GM18511 (cell line): Measurements from ENCODE around the gene P2RY6.

Source experiments
- ATAC-seq: cut with Tn5 transposase; IDR thresholded peaks from one replicate; pipeline ENCODE4 v1.9.1; 2021; ENCODE audit warnings: mild to moderate bottlenecking, moderate library complexity; ENCODE audit not compliant: unreplicated experiment

The P2RY6 gene

DNA sequence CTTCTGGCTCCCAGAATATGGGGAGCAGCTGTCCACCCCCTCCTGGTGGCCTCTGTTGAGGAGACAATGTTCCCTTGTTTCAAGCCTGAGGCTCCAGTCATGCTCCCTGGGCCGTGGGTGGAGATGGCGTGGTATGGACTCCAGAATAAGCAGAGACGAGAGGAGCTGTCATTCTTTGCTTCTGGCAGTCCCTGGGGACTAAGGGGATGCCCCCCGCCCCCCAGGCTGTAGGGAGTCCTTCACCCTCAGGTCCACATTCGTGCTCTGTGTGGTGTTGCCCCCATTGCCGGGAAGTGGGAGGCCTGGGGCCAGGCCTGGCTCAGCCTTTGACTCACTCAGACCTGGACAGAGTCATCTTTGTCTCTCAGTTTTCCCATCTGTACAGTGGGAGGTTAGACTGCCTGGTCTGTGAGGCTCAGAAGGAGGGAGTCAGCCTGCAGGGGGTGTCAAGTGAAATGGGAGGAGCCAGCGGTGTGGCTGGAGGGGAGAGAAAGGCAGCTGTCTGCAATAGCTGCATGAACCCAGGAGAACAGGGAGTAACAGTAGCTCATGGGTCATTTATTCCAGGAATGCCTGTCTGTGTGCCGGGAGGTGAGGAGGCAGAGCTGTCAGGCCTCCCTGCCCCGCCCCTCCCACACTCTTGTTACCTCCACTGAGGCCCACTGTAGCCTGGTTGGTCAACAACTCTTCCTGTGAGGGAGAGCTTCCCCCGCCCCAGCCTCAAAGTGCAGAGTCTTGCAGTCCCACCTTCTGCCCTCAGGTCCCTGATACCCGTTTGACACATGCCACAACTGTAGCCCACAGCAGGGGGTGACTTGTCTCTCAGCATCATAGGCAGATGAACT is 42.2 kb downstream of the P2RY6 start:
- no peak for ATAC-seq

DNA sequence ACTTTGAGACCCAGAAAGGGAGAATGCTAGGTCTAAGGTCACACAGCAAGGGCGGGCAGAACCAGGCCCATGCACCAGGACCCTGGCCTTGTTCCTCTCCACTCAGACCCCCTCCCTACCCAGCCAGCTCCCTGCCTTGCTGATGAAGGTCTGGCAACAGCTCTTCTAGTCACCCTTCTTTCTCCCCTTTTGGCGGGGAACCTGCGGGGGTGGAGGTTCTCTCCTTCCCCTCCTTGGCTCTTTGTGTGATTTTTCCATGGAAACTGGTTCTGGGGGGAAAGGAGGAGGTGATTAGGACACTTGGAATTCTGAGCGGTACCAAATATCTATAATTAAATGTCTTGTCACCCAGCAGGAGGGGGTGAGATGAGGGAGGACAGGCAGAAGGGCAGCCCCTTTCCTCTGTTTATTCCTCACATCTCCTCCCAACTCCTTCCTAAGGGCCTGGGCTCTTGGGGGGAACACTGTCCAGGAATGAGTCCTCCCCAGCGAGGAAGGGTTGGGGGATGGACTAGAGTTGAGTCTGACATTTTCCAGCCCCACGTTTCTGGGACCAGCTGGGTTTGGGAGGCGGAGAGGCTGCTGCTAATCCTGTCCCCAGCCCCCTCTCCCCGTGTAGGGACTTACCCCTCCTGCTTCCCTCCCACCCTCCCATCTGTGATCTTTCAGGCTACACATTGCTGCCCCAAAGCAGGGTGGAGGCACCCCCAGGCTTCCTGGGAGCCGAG is 43.3 kb downstream of the P2RY6 start:
- no peak for ATAC-seq

DNA sequence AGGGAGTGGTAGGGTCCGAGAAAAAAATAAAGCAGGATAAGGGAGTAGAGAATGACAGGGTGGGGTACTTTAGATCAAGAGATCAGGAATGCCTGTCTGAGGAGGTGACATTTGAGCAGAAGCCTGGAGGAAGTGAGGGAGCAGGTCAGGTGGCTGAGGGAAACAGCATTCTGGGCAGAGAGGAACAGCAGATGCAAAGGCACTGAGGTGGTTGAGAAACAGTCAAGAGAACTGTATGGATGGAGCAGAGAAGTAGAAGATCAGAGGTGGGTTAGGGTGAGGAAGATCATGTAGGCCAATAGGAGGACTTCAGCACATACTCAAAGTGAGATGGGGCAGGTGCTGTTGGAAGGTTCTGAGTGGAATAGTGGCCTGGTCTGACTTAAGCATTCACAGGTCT is 44.3 kb downstream of the P2RY6 start:
- no peak for ATAC-seq

DNA sequence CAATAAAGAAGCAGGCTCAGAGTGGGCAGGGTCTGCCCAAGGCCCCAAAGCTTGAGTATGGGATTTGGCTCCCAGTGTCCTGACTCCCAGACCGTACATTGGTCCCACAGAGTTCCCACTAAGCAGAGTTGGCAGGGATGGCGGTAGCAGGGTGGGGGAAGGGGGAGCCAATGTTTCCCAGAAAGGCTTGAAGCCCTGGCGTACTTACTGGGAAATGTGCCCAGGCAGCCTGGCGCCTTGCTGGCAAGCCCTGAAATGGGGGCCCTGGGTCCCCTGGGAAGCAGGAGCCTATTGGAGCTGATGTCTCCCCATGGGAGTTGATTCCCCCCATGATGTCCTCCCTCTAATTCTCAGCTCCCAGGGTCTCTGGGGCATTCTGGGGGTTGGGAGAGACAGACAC is 45.2 kb downstream of the P2RY6 start:
- ATAC-seq, result no peak

DNA sequence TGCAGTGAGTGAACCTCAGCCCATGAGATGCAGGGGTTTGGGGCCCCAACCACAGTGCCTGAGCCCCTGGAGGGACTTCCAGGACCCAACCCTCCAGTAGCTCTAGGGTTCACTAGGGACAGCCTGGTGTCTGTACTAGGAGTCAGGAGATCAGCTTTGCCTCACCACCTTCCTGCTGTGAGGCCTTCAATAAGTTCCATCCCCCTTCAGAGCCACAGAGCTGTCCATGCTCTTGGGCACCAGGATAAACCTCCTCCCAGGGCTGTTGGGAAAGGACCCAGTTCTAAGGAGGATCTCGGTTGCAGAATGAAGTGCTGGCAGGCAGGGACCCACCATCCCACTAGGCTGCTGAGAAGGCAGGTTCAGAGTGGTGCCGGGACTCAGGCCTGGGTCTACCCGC is 45.7 kb downstream of the P2RY6 start:
- ATAC-seq, result no peak

DNA sequence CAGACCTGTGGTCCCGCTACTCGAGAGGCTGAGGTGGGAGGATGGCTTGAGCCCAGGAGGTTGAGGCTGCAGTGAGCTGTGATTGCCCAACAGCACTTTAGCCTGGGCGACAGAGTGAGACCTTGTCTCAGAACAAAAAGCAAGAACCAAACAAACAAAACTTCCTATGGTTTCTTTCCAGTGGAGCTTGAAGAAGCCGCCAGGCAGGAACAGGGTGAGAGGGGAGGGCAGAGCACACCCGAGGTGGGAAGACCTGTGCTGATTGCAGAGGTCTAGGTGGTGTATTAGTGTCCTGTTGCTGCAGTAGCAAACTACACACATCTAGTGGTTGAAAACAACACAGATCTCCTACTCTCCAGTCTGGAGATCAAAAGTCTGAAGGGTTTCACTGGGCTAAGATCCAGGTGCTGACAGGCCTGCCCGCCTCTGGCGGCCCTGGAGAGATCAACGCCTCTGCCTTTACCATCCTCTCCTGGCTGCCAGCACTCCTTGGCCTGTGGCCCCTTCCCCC is 46.4 kb downstream of the P2RY6 start:
- ATAC-seq, result no peak

DNA sequence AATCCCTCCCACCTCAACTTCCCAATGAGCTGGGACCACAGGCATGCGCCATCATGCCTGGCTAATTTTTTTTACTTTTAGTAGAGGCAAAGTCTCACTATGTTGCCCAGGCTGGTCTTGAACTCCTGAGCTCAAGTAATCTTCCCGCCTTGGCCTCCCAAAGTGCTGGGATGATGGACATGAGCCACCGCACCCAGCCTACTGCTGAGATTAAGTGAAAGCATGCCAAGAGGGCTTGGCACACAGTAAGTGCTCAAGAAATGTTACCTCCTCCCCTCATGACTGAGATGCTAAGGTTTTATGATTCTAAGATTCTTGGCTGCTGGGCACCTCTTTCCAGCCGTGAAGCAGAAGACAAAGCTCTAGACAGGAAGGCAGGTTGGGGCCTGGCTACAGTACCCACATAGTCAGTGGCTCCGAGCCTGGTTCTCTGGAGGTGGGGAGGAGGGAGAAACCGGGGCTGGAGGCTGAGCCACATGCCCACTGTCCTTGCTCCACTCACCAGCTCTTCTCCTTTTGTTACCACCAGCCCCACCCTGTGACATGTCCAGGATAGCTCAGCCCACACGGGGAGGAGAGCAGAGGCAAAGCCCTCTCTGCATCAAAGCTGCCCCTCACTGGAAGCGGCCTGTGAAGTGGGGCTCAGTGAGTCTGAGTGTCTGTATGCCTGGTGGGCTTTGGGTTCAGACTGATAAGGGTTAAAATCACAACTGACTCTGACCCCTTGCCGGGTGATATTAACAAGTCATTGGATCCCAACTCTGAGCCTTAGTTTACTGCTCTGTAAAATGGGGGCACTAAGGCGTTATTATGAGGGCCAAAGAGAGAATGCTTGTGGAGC is 48.8 kb downstream of the P2RY6 start:
- no peak for ATAC-seq

DNA sequence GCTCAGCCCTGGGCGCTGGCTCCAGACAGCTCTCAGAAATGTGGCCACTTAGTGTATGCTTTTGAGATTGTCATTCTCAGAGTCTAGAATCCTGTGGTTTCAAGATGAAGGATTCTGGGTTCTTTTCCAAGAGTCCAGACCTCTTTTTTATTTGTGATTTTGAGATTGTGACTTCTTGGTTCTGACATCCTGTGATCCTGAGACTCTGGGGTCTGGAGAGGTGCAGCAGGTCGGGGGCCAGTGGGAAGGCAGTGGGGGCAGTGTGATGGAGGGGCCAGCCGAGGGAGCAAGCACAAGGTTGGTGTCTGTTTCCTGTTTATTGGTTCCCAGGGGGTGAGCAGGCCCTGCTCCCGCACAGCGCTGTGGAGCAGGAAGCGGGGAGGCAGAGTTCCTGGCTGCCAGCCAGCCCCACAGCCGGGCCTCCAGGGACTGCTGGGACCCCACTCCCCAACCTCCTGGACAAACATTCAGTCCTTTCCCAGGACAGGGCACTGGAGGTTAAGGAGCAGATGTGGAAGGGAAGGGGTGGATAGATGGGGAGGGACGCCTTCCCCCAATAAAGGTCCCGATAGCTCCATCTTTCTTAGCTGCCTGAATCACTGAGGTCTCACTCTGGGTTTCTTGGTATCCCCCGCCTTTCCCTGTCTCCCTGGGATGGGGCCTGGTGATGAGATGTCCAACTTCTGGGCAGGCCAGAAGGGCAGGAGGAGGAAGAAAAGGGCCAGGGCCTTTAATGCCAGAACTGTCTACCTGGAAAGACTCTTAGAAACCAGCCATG is 49.7 kb downstream of the P2RY6 start:
- ATAC-seq, result no peak

DNA sequence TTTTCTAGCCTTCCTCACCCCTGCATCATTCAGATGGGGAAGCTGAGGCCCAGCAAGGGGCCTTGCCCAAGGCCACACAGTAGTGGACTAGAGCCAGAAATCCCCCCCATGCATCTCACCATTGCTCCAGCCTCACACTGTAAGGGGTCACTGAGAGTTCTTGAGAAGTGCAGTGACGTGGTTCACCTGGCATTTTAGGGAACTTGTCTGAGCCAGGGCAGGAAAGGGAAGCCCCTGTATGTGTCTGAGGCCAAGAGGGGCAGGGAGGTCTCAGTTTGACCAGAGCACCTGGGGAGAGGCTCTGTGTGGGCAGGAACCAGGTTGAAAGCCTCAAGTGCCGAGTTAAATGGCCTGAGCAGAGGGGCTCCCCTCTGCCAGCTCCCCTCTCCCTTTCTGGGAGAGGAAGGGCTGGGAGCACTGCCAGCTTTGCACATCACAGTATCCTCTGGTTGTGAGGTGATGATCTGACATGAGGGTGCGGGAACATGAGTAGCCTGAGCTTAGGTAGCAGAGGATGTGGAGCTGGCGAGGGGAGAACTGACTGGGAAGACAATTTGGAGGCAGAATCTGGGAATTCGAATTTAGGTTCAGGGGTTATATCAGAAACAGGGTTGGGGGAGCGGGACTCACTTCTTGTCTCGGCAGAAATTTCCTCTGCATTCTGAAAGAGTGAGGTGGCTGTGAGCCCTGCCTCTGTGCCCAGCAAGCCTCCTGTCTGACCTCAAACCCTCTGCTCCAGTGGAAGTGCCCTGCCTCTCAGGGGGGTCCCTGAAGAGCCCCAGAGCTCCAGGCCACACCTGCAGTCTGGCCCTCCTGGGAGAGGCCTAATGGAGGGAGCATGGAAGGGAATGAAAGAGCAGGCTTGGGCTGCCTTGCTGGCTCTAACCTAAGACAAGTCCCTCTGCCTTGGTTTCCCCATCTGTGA is 50.5 kb downstream of the P2RY6 start:
- ATAC-seq, result no peak

DNA sequence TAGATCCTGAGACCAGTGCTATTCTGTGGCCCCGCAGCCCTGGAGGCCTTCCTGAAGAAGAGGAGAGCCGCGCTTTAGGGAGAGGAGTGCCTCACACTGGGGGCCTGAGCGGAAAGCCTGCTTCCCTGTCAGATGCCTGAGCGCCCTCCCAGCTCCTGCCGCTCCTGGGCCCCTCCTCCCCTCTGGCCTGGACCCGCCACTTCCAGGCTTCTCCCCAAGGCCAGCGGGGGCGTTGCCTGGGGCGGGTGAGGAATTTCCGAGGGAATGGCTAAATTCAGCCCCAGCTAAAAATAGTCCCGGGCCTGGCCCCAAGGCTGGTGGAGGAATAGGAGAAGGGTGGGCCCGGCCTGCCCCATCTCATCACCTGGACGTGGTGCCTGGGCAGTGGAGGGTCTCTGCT is 51.3 kb downstream of the P2RY6 start:
- ATAC-seq, result no peak

DNA sequence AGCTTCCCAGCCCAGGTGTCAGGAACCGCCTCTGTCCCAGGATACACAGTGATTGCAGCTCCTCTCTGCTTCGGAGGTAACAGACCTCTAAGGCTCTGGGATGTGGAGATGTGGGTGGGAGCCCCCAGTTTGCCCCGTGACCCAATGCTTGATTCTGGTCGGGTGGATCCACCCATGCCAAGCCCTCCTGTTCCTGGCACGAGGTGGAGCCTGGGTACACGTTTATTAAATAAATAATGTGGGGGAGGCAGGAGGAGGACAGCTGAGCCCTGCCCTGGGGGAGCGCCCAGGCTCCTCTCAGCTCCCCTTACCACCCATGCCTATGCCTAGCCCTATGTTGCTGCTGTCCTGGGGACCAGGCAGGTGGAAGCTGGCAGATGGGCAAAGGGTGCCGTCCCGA is 52.0 kb downstream of the P2RY6 start:
- no peak for ATAC-seq

DNA sequence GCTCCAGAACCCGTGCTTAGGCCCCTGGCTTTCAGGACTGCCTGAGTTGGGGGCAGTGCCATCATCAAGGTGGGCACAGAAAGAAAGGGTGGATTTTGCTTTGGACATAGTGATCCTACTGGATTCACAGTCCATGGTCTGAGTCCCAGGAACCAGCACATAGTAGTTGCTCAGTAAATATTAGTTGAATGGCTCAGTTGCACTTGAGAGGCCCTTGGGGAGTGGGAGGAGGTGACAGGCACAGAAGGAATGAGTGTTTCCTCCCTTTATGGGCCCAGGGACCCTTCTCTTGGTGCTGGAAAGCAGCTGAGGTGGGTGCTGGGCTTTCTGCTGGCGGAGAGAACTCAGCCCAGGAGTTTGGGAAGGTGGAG is 52.5 kb downstream of the P2RY6 start:
- peak; percentile 12 for ATAC-seq

DNA sequence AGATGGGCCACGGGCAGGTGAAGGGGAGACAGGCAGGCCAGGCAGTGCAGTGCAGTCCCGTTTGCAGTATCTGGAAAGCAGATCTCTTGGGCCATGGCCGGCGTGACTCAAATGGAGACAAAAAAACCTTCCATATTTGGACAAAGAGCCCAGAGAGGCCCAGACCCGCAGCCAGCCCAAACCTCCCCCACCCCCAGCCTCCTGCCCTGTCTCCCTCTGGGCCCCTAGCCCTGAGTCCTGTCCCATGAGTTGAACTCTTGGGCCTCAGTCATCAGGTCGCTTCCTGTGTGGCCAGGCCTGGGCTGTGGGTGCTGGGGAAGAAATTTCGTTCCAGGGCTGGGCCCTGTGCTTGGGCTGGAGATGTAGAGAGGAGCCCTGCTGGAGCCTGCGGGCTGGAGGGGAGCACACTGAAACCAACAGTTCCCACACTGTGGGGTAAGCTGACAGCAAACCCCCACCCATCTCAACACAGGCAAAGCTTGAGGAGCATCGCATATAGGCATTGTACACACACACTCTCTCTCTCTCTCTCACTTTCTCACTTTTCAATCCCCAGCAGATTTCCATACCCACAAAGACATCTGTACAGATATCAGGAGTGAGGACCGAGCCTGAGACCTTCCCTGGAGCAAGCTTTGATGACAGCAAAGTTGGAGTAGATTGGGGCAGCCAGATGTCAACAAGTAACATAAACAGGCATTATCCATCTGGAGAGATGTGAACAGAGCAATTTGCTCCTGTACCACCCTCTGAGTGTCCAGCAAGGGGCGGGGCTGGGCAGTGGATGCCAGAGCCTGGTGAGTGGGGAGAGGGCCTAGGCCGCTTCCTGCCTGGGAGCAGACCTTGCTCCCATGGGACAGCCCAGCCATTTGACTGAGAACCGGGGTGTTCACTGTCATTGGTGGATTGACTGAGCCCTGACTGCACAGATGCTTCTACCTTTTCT is 53.2 kb downstream of the P2RY6 start:
- peak; percentile 78 for ATAC-seq

DNA sequence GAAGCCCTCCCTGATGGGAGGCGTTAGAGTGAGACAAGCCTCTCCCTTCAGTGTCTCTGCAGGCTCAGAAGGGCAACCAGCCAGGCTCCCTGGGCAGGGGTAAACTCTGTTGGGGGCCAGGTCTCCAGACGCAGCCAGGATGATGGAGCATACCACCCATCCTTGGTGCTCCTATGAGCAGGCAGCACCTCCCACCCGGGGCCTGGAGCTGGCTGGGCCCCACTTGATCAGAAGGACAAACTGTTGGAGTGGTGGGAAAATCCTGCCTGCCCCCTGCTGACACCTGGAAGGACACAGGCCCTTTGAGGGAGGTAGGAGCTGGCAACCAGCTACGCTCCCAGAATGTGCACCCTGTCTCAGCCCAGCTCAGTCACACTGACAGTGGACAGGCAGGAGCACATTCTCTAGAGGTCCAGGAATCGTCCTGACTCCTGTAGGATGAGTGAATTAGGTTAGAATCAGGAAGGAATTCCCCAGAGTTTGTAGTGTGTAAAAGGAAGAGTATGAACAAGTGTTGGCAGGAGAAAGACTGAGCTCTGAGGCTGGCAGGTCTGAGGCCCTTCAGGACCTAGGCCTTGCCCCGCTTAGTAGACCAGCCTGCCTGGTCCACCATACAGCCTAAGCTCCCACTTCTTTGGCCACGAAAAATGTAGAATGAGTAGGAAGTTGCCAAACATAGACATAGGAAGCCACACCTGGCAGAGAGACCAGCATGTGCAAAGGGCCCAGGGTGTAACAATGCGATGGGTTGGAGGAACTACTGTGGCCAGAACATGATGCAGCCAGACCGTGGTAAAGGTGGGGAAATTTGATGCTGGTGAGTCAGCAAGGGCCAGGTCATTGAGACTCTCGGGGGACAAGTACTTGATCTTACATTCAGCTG is 55.0 kb downstream of the P2RY6 start:
- no peak for ATAC-seq

DNA sequence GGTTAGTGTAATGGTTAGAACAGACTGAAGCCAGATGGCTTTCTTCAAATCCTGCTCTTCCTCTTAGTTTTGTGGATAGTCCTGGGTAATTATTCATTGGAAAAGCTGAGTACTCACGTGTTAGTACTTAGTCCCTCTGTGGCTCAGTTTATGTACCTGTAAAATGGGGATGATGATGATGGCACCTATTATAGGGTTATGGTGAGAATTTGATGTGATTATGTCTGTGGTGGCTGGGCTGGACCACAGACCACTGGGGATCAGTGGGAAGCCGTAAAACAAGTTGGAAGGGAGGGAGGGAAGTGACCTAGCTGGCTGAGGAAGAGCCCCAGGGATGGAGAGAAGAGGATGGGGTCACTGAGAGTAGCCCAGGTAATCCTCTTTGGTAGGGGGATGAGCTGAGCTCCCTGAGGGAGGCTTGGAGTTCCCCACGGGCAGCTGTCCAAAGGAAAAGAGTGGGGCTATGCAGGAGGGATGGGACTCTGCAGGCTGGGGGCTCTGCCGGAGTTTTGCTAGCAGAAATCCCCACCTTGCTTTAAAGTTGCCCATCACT is 55.8 kb downstream of the P2RY6 start:
- ATAC-seq, result no peak

DNA sequence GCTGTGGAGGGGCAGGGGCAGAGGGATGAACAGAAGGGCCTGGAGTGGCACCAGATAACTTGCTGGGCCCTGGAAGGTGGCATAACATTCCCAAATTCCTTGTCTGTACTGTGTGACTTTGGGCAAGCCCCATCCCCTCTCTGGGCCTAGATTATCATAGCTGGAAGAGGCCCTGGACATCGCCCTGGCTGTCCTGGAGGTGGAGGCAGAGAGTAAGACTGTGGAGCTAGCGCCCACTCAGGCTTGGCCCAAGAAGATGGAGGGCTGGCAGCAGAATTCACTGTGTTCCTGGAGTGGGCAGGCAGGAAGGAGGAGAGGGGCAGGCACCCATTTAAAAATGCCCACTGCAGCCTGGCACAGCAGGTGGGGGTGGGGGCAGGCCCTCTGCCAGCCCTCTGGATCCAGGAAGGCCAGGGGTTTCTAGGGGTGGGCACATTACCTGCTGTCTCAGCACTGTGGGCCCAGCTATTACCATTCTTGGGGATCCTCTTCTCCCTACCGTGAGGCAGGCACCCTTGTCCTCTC is 58.5 kb downstream of the P2RY6 start:
- ATAC-seq, result no peak
